HUES48 (cell line): Measurements from ENCODE around the gene MYBL2.

Experiments used
- H3K27ac ChIP-seq: one replicate; pipeline ENCODE4 v1.7.0; 2013; ENCODE audit warnings: low read depth, low read length, inconsistent platforms
- H3K27me3 ChIP-seq: 2 replicates; pipeline ENCODE4 v1.6.1; 2013; ENCODE audit warnings: mild to moderate bottlenecking, low read length; ENCODE audit not compliant: control insufficient read depth, insufficient read depth
- H3K36me3 ChIP-seq: 2 replicates; pipeline ENCODE4 v1.6.1; 2013; ENCODE audit warnings: low read length; ENCODE audit not compliant: control insufficient read depth, insufficient read depth
- H3K4me1 ChIP-seq: 2 replicates; pipeline ENCODE4 v1.6.1; 2013; ENCODE audit warnings: mild to moderate bottlenecking, low read length; ENCODE audit not compliant: control insufficient read depth, insufficient read depth
- H3K4me3 ChIP-seq: 2 replicates; pipeline ENCODE4 v1.5.1; 2013; ENCODE audit warnings: mild to moderate bottlenecking, low read depth, low read length
- H3K9ac ChIP-seq: 2 replicates; pipeline ENCODE4 v1.6.1; 2013; ENCODE audit warnings: mild to moderate bottlenecking, low read depth, low read length, moderate library complexity
- H3K9me3 ChIP-seq: 2 replicates; pipeline ENCODE4 v1.6.1; 2013; ENCODE audit warnings: low read length; ENCODE audit not compliant: control insufficient read depth, insufficient read depth

The MYBL2 gene

GRCh38 chr20:43711098-43711654, 44.3 kb downstream of the MYBL2 start:
- Histone ChIP-seq H3K9ac (no peak overlapping the region), H3K27ac (no peak overlapping the region), H3K4me3 (no peak overlapping the region), H3K4me1 (no peaks in the 10 kb centered on the region), H3K9me3 (no peaks in the 10 kb centered on the region), H3K36me3 (peaks cover 96% of the 10 kb centered on the region), H3K27me3 (no peaks in the 10 kb centered on the region)

- no peaks in the 10 kb centered on the region for H3K9me3 ChIP-seq
- no peak overlapping the region for H3K27ac ChIP-seq
- no peak overlapping the region for H3K4me3 ChIP-seq
- no peaks in the 10 kb centered on the region for H3K27me3 ChIP-seq
- no peaks in the 10 kb centered on the region for H3K4me1 ChIP-seq
- H3K36me3 ChIP-seq: peaks cover 72% of the 10 kb centered on the region
- H3K9ac ChIP-seq: no peak overlapping the region
These were observed 48.1 kb downstream of the MYBL2 start for GRCh38 chr20:43715044-43715443.

GRCh38 chr20:43715511-43715910, 48.6 kb downstream of the MYBL2 start:
- H3K9ac ChIP-seq: no peak overlapping the region
- H3K9me3 ChIP-seq: no peaks in the 10 kb centered on the region
- H3K27me3 ChIP-seq: no peaks in the 10 kb centered on the region
- H3K4me1 ChIP-seq: no peaks in the 10 kb centered on the region
- H3K27ac ChIP-seq: no peak overlapping the region
- peaks cover 67% of the 10 kb centered on the region for H3K36me3 ChIP-seq
- H3K4me3 ChIP-seq: no peak overlapping the region

- H3K9ac ChIP-seq: no peak overlapping the region
- H3K9me3 ChIP-seq: no peaks in the 10 kb centered on the region
- H3K4me3 ChIP-seq: no peak overlapping the region
- peaks cover 4% of the 10 kb centered on the region for H3K4me1 ChIP-seq
- H3K36me3 ChIP-seq: peaks cover 61% of the 10 kb centered on the region
- H3K27ac ChIP-seq: no peak overlapping the region
- no peaks in the 10 kb centered on the region for H3K27me3 ChIP-seq
These were observed 49.2 kb downstream of the MYBL2 start for GRCh38 chr20:43716123-43716522.

- Histone ChIP-seq H3K27ac (no peak overlapping the region), H3K36me3 (peaks cover 52% of the 10 kb centered on the region)
These were observed 50.1 kb downstream of the MYBL2 start for GRCh38 chr20:43716757-43717615.

GRCh38 chr20:43717616-43717995, 50.7 kb downstream of the MYBL2 start:
- Histone ChIP-seq H3K9ac (no peak overlapping the region), H3K4me3 (no peak overlapping the region), H3K4me1 (peaks cover 8% of the 10 kb centered on the region), H3K36me3 (peaks cover 46% of the 10 kb centered on the region), H3K27ac (no peak overlapping the region), H3K27me3 (no peaks in the 10 kb centered on the region), H3K9me3 (no peaks in the 10 kb centered on the region)

More at GRCh38 chr20:43716757-43717615, 50.1 kb downstream of the MYBL2 start:
- Histone ChIP-seq H3K9me3 (no peaks in the 10 kb centered on the region), H3K4me1 (peaks cover 8% of the 10 kb centered on the region), H3K9ac (no peak overlapping the region), H3K4me3 (no peak overlapping the region), H3K27me3 (no peaks in the 10 kb centered on the region)

- peaks cover 8% of the 10 kb centered on the region for H3K4me1 ChIP-seq
- H3K36me3 ChIP-seq: peaks cover 23% of the 10 kb centered on the region
- no peak overlapping the region for H3K9ac ChIP-seq
- no peak overlapping the region for H3K27ac ChIP-seq
- H3K27me3 ChIP-seq: no peaks in the 10 kb centered on the region
- no peaks in the 10 kb centered on the region for H3K9me3 ChIP-seq
- H3K4me3 ChIP-seq: no peak overlapping the region
These were observed 53.1 kb downstream of the MYBL2 start for GRCh38 chr20:43720007-43720406.

GRCh38 chr20:43721097-43721428, 54.1 kb downstream of the MYBL2 start:
- Histone ChIP-seq H3K4me3 (no peak overlapping the region), H3K9me3 (no peaks in the 10 kb centered on the region), H3K27ac (no peak overlapping the region), H3K9ac (no peak overlapping the region), H3K4me1 (peaks cover 8% of the 10 kb centered on the region), H3K27me3 (no peaks in the 10 kb centered on the region), H3K36me3 (peaks cover 12% of the 10 kb centered on the region)

- H3K9me3 ChIP-seq: no peaks in the 10 kb centered on the region
- H3K4me1 ChIP-seq: peaks cover 8% of the 10 kb centered on the region
- H3K27me3 ChIP-seq: no peaks in the 10 kb centered on the region; the same call in 1 of the 2 replicates
- no peak overlapping the region for H3K9ac ChIP-seq
- H3K36me3 ChIP-seq: peaks cover 10% of the 10 kb centered on the region
- H3K27ac ChIP-seq: no peak overlapping the region
- no peak overlapping the region for H3K4me3 ChIP-seq
These were observed 54.7 kb downstream of the MYBL2 start for GRCh38 chr20:43721429-43722152.

- H3K27me3 ChIP-seq: no peaks in the 10 kb centered on the region; the same call in 1 of the 2 replicates
- H3K27ac ChIP-seq: no peak overlapping the region
- no peak overlapping the region for H3K9ac ChIP-seq
- no peak overlapping the region for H3K4me3 ChIP-seq
- peaks cover 5% of the 10 kb centered on the region for H3K36me3 ChIP-seq
- H3K9me3 ChIP-seq: no peaks in the 10 kb centered on the region
- peaks cover 8% of the 10 kb centered on the region for H3K4me1 ChIP-seq
These were observed 55.2 kb downstream of the MYBL2 start for GRCh38 chr20:43722153-43722505.

- no peaks in the 10 kb centered on the region; the same call in 1 of the 2 replicates for H3K27me3 ChIP-seq
- no peak overlapping the region for H3K4me3 ChIP-seq
- no peak overlapping the region for H3K27ac ChIP-seq
- peaks cover 8% of the 10 kb centered on the region for H3K4me1 ChIP-seq
- no peaks in the 10 kb centered on the region for H3K36me3 ChIP-seq
- no peaks in the 10 kb centered on the region for H3K9me3 ChIP-seq
- H3K9ac ChIP-seq: no peak overlapping the region
These were observed 56.3 kb downstream of the MYBL2 start for GRCh38 chr20:43723186-43723585.
